CD14-positive monocyte (primary cell): ENCODE data around the gene MAP2K5. TPM values are rescaled to one million over a fixed set of nuclear protein-coding genes. Genes with fewer than 3 reads are reported as not detected.

Source experiments
- DNase-seq, 3 donors: peaks; one replicate each; pipeline ENCODE4 v3.0.0-alpha.2; 2011 to 2022
- H2AFZ ChIP-seq: 2 replicates; pipeline ENCODE4 v1.6.0; 2012; ENCODE audit warnings: mild to moderate bottlenecking, low read depth, low read length, inconsistent platforms; ENCODE audit not compliant: insufficient read depth, poor library complexity, severe bottlenecking
- H3K27ac ChIP-seq, 2 donors: 1 replicate in 1 of 2; 2 replicates in 1 of 2; pipeline ENCODE4 v1.5.1; 2012 to 2013; ENCODE audit warnings: low read length in 2 of 2, control low read depth in 1 of 2, inconsistent platforms in 1 of 2, low read depth in 1 of 2, mild to moderate bottlenecking in 1 of 2
- H3K27me3 ChIP-seq, 2 donors: one replicate each; pipeline versions ENCODE4 v1.6.0 to v1.6.1; 2011 to 2013; ENCODE audit warnings: low read length in 2 of 2; ENCODE audit not compliant: control insufficient read depth in 2 of 2, insufficient read depth in 2 of 2
- H3K36me3 ChIP-seq, 2 donors: replicated peaks in 1 of 2; 1 replicate in 1 of 2; 2 replicates in 1 of 2; pipeline versions ENCODE4 v1.5.1 to v1.6.1; 2012 to 2013; ENCODE audit warnings: low read length in 2 of 2, control low read depth in 1 of 2, inconsistent platforms in 1 of 2, mild to moderate bottlenecking in 1 of 2; ENCODE audit not compliant: insufficient read depth in 2 of 2, control insufficient read depth in 1 of 2
- H3K4me1 ChIP-seq, 2 donors: 1 replicate in 1 of 2; 2 replicates in 1 of 2; pipeline versions ENCODE4 v1.5.1 to v1.6.1; 2012 to 2013; ENCODE audit warnings: low read length in 2 of 2, control low read depth in 1 of 2, inconsistent platforms in 1 of 2, mild to moderate bottlenecking in 1 of 2, moderate library complexity in 1 of 2; ENCODE audit not compliant: insufficient read depth in 2 of 2, control insufficient read depth in 1 of 2
- H3K4me2 ChIP-seq: replicated peaks from 2 replicates; pipeline ENCODE3; 2012; ENCODE audit warnings: low read length, moderate library complexity, mild to moderate bottlenecking; ENCODE audit not compliant: poor library complexity, severe bottlenecking; ENCODE audit errors: extremely low read depth
- H3K4me3 ChIP-seq, 3 experiments: fragments of 200-600 bp in 1 of 3; sonication (generic) in 1 of 3; replicated peaks in 1 of 3; 1 replicate in 2 of 3; 2 replicates in 1 of 3; pipeline ENCODE4 v1.5.1; 2011 to 2013; ENCODE audit warnings: low read length in 3 of 3, mild to moderate bottlenecking in 3 of 3, control low read depth in 2 of 3, low read depth in 2 of 3, inconsistent platforms in 1 of 3, moderate library complexity in 1 of 3
- H3K79me2 ChIP-seq: 2 replicates; pipeline ENCODE4 v1.6.0; 2012; ENCODE audit warnings: mild to moderate bottlenecking, control low read depth, inconsistent platforms, low read length, moderate library complexity; ENCODE audit not compliant: insufficient read depth
- H3K9ac ChIP-seq: 2 replicates; pipeline ENCODE4 v1.6.0; 2017; ENCODE audit warnings: low read length, mild to moderate bottlenecking; ENCODE audit not compliant: insufficient read depth, poor library complexity, severe bottlenecking
- H3K9me3 ChIP-seq, 2 donors: replicated peaks in 1 of 2; 1 replicate in 1 of 2; 2 replicates in 1 of 2; pipeline versions ENCODE4 v1.5.1 to v1.6.1; 2012 to 2013; ENCODE audit warnings: low read length in 2 of 2, control low read depth in 1 of 2; ENCODE audit not compliant: control insufficient read depth in 1 of 2, insufficient read depth in 1 of 2
- H4K20me1 ChIP-seq: 2 replicates; pipeline ENCODE4 v1.6.0; 2012; ENCODE audit warnings: mild to moderate bottlenecking, low read length, control low read depth, moderate library complexity; ENCODE audit not compliant: insufficient read depth
- H3K27ac Mint-ChIP-seq, 7 donors: one replicate each; pipeline ENCODE4 v1.8.0; 2020; ENCODE audit warnings: mild to moderate bottlenecking in 7 of 7, mixed read lengths in 7 of 7, moderate library complexity in 6 of 7, inconsistent platforms in 2 of 7
- H3K27me3 Mint-ChIP-seq, 3 donors: one replicate each; pipeline ENCODE4 v1.8.0; 2021 to 2022; ENCODE audit warnings: low read depth in 3 of 3, mild to moderate bottlenecking in 3 of 3, mixed read lengths in 3 of 3, moderate library complexity in 3 of 3, inconsistent platforms in 1 of 3
- H3K36me3 Mint-ChIP-seq, 2 donors: one replicate each; pipeline ENCODE4 v1.8.0; 2020; ENCODE audit warnings: mixed read lengths in 2 of 2, inconsistent platforms in 1 of 2, mild to moderate bottlenecking in 1 of 2
- H3K4me1 Mint-ChIP-seq: one replicate; pipeline ENCODE4 v1.8.0; 2020; ENCODE audit warnings: mild to moderate bottlenecking, mixed read lengths
- H3K4me3 Mint-ChIP-seq, 2 donors: one replicate each; pipeline ENCODE4 v1.8.0; 2020; ENCODE audit warnings: mild to moderate bottlenecking in 2 of 2, mixed read lengths in 2 of 2, moderate library complexity in 1 of 2
- H3K9me3 Mint-ChIP-seq, 7 donors: one replicate each; pipeline ENCODE4 v1.8.0; 2020 to 2022; ENCODE audit warnings: mixed read lengths in 7 of 7, mild to moderate bottlenecking in 6 of 7, moderate library complexity in 6 of 7, inconsistent platforms in 2 of 7
- WGBS: methylation state at CpG from one replicate; pipeline ENCODE4 v1.1.5; 2013; ENCODE audit warnings: missing lambda C conversion rate; ENCODE audit not compliant: insufficient coverage; 5-methylcytosine and 5-hydroxymethylcytosine counted together
- intact Hi-C, 2 donors: fragments of 100-400 bp; cut with micrococcal nuclease; formaldehyde crosslinking; loops; one replicate each; pipeline versions ENCODE4 v1.15.0 to v1.15.1; 2023
- polyA plus RNA-seq, 3 donors: library from polyadenylated mRNA; depleted of rRNA in 1 of 3; unstranded in 2 of 3; stranded (reverse) in 1 of 3; fragments of 300-500 nt in 2 of 3; fragments of >200 nt in 1 of 3; fragmentation: Illumina TruSeq in 2 of 3; gene quantifications; 1 replicate in 2 of 3; 2 replicates in 1 of 3; pipeline ENCODE4 v1.2.3, GENCODE V29; 2012 to 2021
- TF ChIP-seq, protein P1 (sequence below): fragments of 200-600 bp; IDR thresholded peaks from one replicate; pipeline ENCODE4 v1.8.0; 2022; ENCODE audit warnings: antibody characterized with exemption, mild to moderate bottlenecking

Gene MAP2K5
- polyA plus RNA-seq, 3 donors, result 10.2 to 11.3 (median 10.6) TPM

DNA sequence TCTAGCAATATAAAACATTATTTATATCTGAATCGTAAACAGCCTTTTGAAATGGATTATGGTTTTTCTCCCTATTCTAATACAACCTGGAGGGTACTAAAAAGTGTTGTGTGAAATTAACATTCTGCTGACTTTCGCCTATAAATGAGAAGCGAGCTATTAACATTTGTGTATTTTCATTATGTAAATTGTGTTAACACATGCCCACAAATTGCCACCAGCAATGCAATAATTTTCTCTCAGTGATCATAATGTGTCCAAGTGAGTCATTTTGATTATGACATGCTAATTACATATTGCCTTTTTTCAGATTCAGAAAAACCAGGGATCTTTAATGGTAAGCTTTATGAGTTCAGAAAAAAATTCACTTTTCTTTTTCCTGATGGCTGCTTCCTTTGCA is 205.4 kb downstream of the MAP2K5 start:
- Histone ChIP-seq H3K27me3 (no peaks in the 10 kb centered on the region), H3K4me2 (no peak overlapping the region), H3K9me3 (no peaks in the 10 kb centered on the region), H4K20me1 (no peaks in the 10 kb centered on the region), H3K79me2 (no peaks in the 10 kb centered on the region), H3K36me3 (peaks cover 0 to 7% of the 10 kb centered on the region in 2 donors), H3K4me1 (peaks cover 29 to 44% of the 10 kb centered on the region in 2 donors), H2AFZ (no peak overlapping the region), H3K4me3 (no peak overlapping the region), H3K27ac (no peak overlapping the region), H3K9ac (no peak overlapping the region)
- WGBS, result no CpG with 5 or more reads among the region's 3 CpGs
- no peaks in the 10 kb centered on the region for H3K9me3 Mint-ChIP-seq
- H3K27ac Mint-ChIP-seq, result no peak overlapping the region
- DNase-seq, result no peak
- intact Hi-C loops, result no loop called here
- TF ChIP-seq, protein P1, sequence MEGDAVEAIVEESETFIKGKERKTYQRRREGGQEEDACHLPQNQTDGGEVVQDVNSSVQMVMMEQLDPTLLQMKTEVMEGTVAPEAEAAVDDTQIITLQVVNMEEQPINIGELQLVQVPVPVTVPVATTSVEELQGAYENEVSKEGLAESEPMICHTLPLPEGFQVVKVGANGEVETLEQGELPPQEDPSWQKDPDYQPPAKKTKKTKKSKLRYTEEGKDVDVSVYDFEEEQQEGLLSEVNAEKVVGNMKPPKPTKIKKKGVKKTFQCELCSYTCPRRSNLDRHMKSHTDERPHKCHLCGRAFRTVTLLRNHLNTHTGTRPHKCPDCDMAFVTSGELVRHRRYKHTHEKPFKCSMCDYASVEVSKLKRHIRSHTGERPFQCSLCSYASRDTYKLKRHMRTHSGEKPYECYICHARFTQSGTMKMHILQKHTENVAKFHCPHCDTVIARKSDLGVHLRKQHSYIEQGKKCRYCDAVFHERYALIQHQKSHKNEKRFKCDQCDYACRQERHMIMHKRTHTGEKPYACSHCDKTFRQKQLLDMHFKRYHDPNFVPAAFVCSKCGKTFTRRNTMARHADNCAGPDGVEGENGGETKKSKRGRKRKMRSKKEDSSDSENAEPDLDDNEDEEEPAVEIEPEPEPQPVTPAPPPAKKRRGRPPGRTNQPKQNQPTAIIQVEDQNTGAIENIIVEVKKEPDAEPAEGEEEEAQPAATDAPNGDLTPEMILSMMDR, result no peak
- H3K4me1 Mint-ChIP-seq, result peaks cover 49% of the 10 kb centered on the region
- no peak overlapping the region for H3K4me3 Mint-ChIP-seq
- peaks cover 10 to 19% of the 10 kb centered on the region in 2 donors for H3K36me3 Mint-ChIP-seq
- H3K27me3 Mint-ChIP-seq, result peaks cover 0 to 3% (median 0%) of the 10 kb centered on the region in 3 donors

GRCh38 chr15:67750371-67750770 is 207.9 kb downstream of the MAP2K5 start:
- intact Hi-C loops, result no loop called here
- H3K9me3 Mint-ChIP-seq, result peaks cover 0 to 3% (median 0%) of the 10 kb centered on the region in 7 donors
- no peak overlapping the region for H3K27ac ChIP-seq
- no peaks in the 10 kb centered on the region for H4K20me1 ChIP-seq
- TF ChIP-seq, protein P1, result no peak
- H3K36me3 Mint-ChIP-seq, result peaks cover 18 to 23% of the 10 kb centered on the region in 2 donors
- H3K79me2 ChIP-seq, result no peaks in the 10 kb centered on the region
- H3K4me1 Mint-ChIP-seq, result peaks cover 43% of the 10 kb centered on the region
- H3K9me3 ChIP-seq, result no peaks in the 10 kb centered on the region
- peaks cover 24 to 37% of the 10 kb centered on the region in 2 donors for H3K4me1 ChIP-seq
- no peak overlapping the region for H3K4me3 Mint-ChIP-seq
- H2AFZ ChIP-seq, result no peak overlapping the region
- no peak overlapping the region for H3K4me3 ChIP-seq
- H3K9ac ChIP-seq, result no peak overlapping the region
- H3K36me3 ChIP-seq, result peaks cover 0 to 7% of the 10 kb centered on the region in 2 donors
- H3K4me2 ChIP-seq, result no peak overlapping the region
- peak in 2 of 3 donors; percentile 18 to 31 for DNase-seq
- peaks cover 0 to 3% (median 0%) of the 10 kb centered on the region in 3 donors for H3K27me3 Mint-ChIP-seq
- 76% methylated on average over 3 of the region's 4 CpGs for WGBS
- peak overlapping the region in 1 of 7 donors; percentile 50 for H3K27ac Mint-ChIP-seq
- H3K27me3 ChIP-seq, result no peaks in the 10 kb centered on the region
